ENCODE measurements around the gene ADAM19. TPM values are rescaled to one million over a fixed set of nuclear protein-coding genes. Genes with fewer than 3 reads are reported as not detected.

The ADAM19 gene
- total RNA-seq, 2 donors from 2014 or later: 1.9 to 8.1 TPM

DNA sequence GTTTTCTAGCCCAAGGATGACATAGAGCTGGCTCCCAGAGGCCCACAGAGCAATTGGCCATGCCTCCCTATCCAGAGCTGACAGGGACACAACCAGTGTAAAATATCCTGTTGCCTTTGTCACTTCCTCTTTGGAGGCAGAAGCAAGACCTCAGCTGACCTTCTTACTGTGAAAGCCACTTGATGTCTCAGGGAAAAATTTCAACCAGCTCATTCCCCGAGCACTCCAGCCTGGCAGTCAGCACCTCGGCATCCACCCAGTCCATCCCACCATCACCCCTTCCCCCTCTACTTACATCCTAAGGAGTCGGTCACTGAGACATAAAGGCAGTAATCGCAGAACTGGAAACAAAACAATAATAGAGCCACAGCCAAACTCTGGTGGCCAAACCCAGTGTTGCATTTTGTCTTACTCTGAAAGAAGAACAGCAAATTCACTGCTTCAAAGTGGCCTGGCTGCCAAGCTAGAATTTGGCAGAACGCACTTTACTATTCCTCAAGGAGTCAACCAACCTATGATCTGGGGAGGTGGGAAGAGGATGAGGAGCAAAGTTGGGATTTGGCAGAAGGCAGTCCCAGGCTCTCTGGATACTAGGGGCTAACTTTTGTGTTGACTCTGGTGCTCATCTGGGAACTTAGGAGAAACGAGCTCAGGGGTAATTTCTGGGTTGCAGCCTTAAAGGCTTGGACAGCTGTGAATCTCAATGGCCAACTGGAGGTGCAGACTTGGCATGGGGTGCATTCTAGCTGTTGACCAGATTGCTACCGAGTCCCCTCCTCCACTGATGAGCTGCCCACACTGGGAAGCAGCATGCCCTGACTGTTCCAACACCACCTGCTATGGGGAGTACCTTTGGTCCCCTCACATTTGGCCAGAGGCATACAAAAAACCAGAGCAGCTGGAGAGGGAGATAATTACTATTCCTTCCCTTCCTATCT lies 101.9 kb downstream of the ADAM19 start:
- WGBS: 72% methylated on average over 7 of the region's 7 CpGs
- Histone ChIP-seq H3K36me3 (no peaks in the 10 kb centered on the region), H3K4me1 (replicated peaks) (no peaks in the 10 kb centered on the region), H3K9me3 (no peaks in the 10 kb centered on the region), H3K27ac (no peak overlapping the region), H3K4me3 (no peak overlapping the region), H3K27me3 (replicated peaks; ENCODE audit: insufficient read depth) (no peaks in the 10 kb centered on the region)
- intact Hi-C loops (cut with DNase I): loop anchor here (5.0 to 10.0 kb wide), 2 partner anchors 41 to 271 kb away; partner anchors contain the start of gene LSM11
- TF ChIP-seq POLR2AphosphoS5 (IDR thresholded peaks at IDR 0.05): no peak
- TF ChIP-seq POLR2A (IDR thresholded peaks at IDR 0.05): no peak
- TF ChIP-seq, protein P1, sequence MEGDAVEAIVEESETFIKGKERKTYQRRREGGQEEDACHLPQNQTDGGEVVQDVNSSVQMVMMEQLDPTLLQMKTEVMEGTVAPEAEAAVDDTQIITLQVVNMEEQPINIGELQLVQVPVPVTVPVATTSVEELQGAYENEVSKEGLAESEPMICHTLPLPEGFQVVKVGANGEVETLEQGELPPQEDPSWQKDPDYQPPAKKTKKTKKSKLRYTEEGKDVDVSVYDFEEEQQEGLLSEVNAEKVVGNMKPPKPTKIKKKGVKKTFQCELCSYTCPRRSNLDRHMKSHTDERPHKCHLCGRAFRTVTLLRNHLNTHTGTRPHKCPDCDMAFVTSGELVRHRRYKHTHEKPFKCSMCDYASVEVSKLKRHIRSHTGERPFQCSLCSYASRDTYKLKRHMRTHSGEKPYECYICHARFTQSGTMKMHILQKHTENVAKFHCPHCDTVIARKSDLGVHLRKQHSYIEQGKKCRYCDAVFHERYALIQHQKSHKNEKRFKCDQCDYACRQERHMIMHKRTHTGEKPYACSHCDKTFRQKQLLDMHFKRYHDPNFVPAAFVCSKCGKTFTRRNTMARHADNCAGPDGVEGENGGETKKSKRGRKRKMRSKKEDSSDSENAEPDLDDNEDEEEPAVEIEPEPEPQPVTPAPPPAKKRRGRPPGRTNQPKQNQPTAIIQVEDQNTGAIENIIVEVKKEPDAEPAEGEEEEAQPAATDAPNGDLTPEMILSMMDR (IDR thresholded peaks at IDR 0.05): no peak
- DNase-seq (ENCODE audit: low spot score): no peak

DNA sequence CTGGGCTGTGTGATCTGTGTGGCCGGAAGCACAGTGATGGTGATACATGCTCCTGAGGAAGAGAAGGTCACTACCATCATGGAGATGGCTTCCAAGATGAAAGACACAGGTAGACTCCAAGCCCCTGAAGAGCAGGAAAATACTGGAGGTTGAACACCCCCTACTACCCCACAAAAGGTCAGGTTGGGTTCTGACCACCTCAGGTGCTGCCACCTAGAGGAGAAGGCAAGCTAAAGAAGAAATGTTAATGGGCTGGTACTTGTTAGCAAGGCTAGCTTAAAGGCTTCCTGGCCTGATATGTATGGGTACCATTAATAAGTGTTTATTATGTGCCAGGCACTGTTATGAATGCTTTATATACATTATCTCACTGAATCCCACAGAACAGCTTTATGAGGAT lies 103.9 kb downstream of the ADAM19 start:
- H3K27me3 ChIP-seq (replicated peaks; ENCODE audit: insufficient read depth): no peaks in the 10 kb centered on the region
- H3K9me3 ChIP-seq: no peaks in the 10 kb centered on the region
- TF ChIP-seq POLR2AphosphoS5 (IDR thresholded peaks at IDR 0.05): no peak
- TF ChIP-seq, protein P1 (IDR thresholded peaks at IDR 0.05): peak in 3 of 4 experiments; percentile 30 to 53 (median 33)
- H3K4me3 ChIP-seq: no peak overlapping the region
- no peak overlapping the region for H3K27ac ChIP-seq
- no peaks in the 10 kb centered on the region for H3K36me3 ChIP-seq
- intact Hi-C loops (cut with DNase I): loop anchor here (5.0 to 10.0 kb wide), 2 partner anchors 39 to 273 kb away; partner anchors contain the start of gene LSM11
- DNase-seq (ENCODE audit: low spot score): no peak
- no peaks in the 10 kb centered on the region for H3K4me1 ChIP-seq (replicated peaks)
- WGBS: 96% methylated on average over 1 of the region's 1 CpG

DNA sequence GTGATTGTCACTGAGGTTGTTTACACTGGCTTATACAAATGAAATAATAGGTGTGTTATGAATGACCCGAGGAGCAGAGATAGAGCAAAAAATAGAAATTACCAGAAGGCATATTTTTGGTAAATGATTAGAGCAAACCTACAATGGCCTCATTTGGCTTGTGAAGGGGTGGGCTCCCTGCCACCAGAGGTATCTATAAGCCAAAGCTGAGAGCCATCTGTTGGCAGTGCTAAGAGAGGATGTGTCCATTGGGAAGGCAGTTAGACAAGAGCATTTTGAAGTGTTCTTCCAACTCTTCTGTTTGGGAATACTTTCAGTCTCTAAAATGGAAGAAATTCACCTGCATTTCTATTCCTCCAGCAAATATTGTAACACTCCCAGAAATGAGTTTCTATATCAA lies 104.9 kb downstream of the ADAM19 start:
- DNase-seq (ENCODE audit: low spot score): no peak
- H3K27ac ChIP-seq: no peak overlapping the region
- no peak for TF ChIP-seq POLR2AphosphoS5 (IDR thresholded peaks at IDR 0.05)
- no peak for TF ChIP-seq POLR2A (IDR thresholded peaks at IDR 0.05)
- TF ChIP-seq, protein P1 (IDR thresholded peaks at IDR 0.05): no peak
- H3K4me3 ChIP-seq: no peak overlapping the region
- WGBS: 48% methylated on average over 1 of the region's 1 CpG
- H3K4me1 ChIP-seq (replicated peaks): no peaks in the 10 kb centered on the region
- H3K9me3 ChIP-seq: no peaks in the 10 kb centered on the region
- no peaks in the 10 kb centered on the region for H3K36me3 ChIP-seq
- H3K27me3 ChIP-seq (replicated peaks; ENCODE audit: insufficient read depth): no peaks in the 10 kb centered on the region
- intact Hi-C loops (cut with DNase I): loop anchor here (5.0 to 10.0 kb wide), 2 partner anchors 38 to 274 kb away; partner anchors contain the start of gene LSM11

DNA sequence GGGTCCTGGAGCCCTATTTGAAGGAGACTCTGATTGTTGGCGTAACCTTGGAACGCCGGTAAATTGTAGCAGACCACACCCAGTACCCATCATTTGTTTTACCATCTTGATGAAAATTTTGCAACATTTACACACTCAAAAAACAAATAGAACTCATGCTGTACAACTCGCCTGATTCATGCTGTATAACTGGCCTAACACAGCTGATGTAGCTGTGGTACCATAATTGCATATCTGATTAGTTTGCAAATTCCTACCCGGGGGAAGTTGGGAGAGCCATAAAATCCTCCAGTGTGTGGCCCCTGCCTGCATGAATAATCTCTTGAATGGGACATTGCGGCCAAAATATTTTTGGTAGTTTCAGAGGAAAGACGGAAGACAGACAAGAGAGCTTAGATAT lies 105.9 kb downstream of the ADAM19 start:
- DNase-seq (ENCODE audit: low spot score): no peak
- H3K4me3 ChIP-seq: no peak overlapping the region
- WGBS: 70% methylated on average over 7 of the region's 7 CpGs
- H3K4me1 ChIP-seq (replicated peaks): no peaks in the 10 kb centered on the region
- H3K27ac ChIP-seq: no peak overlapping the region
- H3K27me3 ChIP-seq (replicated peaks; ENCODE audit: insufficient read depth): no peaks in the 10 kb centered on the region
- TF ChIP-seq, protein P1 (IDR thresholded peaks at IDR 0.05): no peak
- no peak for TF ChIP-seq POLR2A (IDR thresholded peaks at IDR 0.05)
- no peak for TF ChIP-seq POLR2AphosphoS5 (IDR thresholded peaks at IDR 0.05)
- H3K36me3 ChIP-seq: no peaks in the 10 kb centered on the region
- no peaks in the 10 kb centered on the region for H3K9me3 ChIP-seq
- intact Hi-C loops (cut with DNase I): loop anchor here (5.0 to 10.0 kb wide), 2 partner anchors 37 to 275 kb away; partner anchors contain the start of gene LSM11
